ENCODE results near the gene IL2RG.

The IL2RG gene

GRCh38 chrX:71111141-71111843 is at the start of gene IL2RG:
TSS of gene IL2RG (minus strand) at chrX:71111577. CDS start at chrX:71111539, 38 bp downstream.
- peak; percentile 50 to 54 for DNase-seq (ENCODE audit: low read depth in 2 of 2)

- no peak for DNase-seq (ENCODE audit: low read depth in 2 of 2)
These were observed 49.1 kb upstream of the IL2RG start for GRCh38 chrX:71160475-71160874.

- DNase-seq (ENCODE audit: low read depth in 2 of 2) = no peak
These were observed 48.0 kb upstream of the IL2RG start for GRCh38 chrX:71159335-71159734.

GRCh38 chrX:71158603-71159002 is 47.2 kb upstream of the IL2RG start:
- no peak for DNase-seq (ENCODE audit: low read depth in 2 of 2)

GRCh38 chrX:71154641-71155040 is 43.3 kb upstream of the IL2RG start:
- DNase-seq (ENCODE audit: low read depth in 2 of 2) = no peak

- DNase-seq (ENCODE audit: low read depth in 2 of 2) = no peak
These were observed 42.8 kb upstream of the IL2RG start for GRCh38 chrX:71154196-71154595.

- no peak for DNase-seq (ENCODE audit: low read depth in 2 of 2)
These were observed 40.0 kb upstream of the IL2RG start for GRCh38 chrX:71151366-71151765.

GRCh38 chrX:71148278-71148663 is 36.9 kb upstream of the IL2RG start:
- no peak for DNase-seq (ENCODE audit: low read depth in 2 of 2)

- no peak for DNase-seq (ENCODE audit: low read depth in 2 of 2)
These were observed 36.3 kb upstream of the IL2RG start for GRCh38 chrX:71147496-71148277.

GRCh38 chrX:71144651-71145050 is 33.3 kb upstream of the IL2RG start, which contains the start of gene NLGN3:
TSS of gene NLGN3 (plus strand) at chrX:71144841. CDS start at chrX:71147750, 2,909 bp downstream.
- DNase-seq (ENCODE audit: low read depth in 2 of 2) = no peak

- DNase-seq (ENCODE audit: low read depth in 2 of 2) = no peak
These were observed 32.1 kb upstream of the IL2RG start for GRCh38 chrX:71143508-71143907.

GRCh38 chrX:71140440-71140839 is 29.1 kb upstream of the IL2RG start:
- no peak for DNase-seq (ENCODE audit: low read depth in 2 of 2)

GRCh38 chrX:71131510-71131909 is 20.1 kb upstream of the IL2RG start:
- no peak for DNase-seq (ENCODE audit: low read depth in 2 of 2)

GRCh38 chrX:71128915-71129765 is 17.8 kb upstream of the IL2RG start:
- peak; percentile 42 to 57 for DNase-seq (ENCODE audit: low read depth in 2 of 2)

- DNase-seq (ENCODE audit: low read depth in 2 of 2) = no peak
These were observed 16.9 kb upstream of the IL2RG start for GRCh38 chrX:71128166-71128833.

- no peak for DNase-seq (ENCODE audit: low read depth in 2 of 2)
These were observed 7.7 kb upstream of the IL2RG start for GRCh38 chrX:71118985-71119535.

GRCh38 chrX:71118032-71118984 is 6.9 kb upstream of the IL2RG start, which contains the start of gene MED12:
TSS of gene MED12 (plus strand) at chrX:71118596. CDS start at chrX:71118755, 159 bp downstream.
- peak; percentile 64 to 66 for DNase-seq (ENCODE audit: low read depth in 2 of 2)

GRCh38 chrX:71117358-71117757 is 6.0 kb upstream of the IL2RG start:
- DNase-seq (ENCODE audit: low read depth in 2 of 2) = no peak

- DNase-seq (ENCODE audit: low read depth in 2 of 2) = no peak
These were observed 599 bp upstream of the IL2RG start for GRCh38 chrX:71111921-71112431.

GRCh38 chrX:71109051-71109450 is 2.3 kb downstream of the IL2RG start:
- no peak for DNase-seq (ENCODE audit: low read depth in 2 of 2)
